ENCODE results near the gene PLD1.
"Not testable (repeated sequence)": the region's sequence is repeated elsewhere in the genome, so short reads cannot be mapped to it uniquely, and the experiment has no call there.

The PLD1 gene
- total RNA-seq = 0.75 reads per million

- peak; percentile 12 for DNase-seq
Measured at GRCh38 chr3:171809861-171810628, at the start of gene PLD1. Gene PLD1, minus strand, starts transcription at chr3:171810483. Its CDS starts 72,432 bp downstream, at chr3:171738051.

GRCh38 chr3:171858770-171859169 is 48.5 kb upstream of the PLD1 start:
- DNase-seq = not testable (repeated sequence)

- DNase-seq = no peak
Measured at GRCh38 chr3:171854649-171855305, 44.5 kb upstream of the PLD1 start.

GRCh38 chr3:171851660-171852058 is 41.4 kb upstream of the PLD1 start:
- DNase-seq = no peak

- DNase-seq = no peak
Measured at GRCh38 chr3:171850960-171851659, 40.8 kb upstream of the PLD1 start.

GRCh38 chr3:171850320-171850959 is 40.2 kb upstream of the PLD1 start:
- DNase-seq = no peak

- no peak for DNase-seq
Measured at GRCh38 chr3:171849617-171850319, 39.5 kb upstream of the PLD1 start.

GRCh38 chr3:171847595-171848259 is 37.4 kb upstream of the PLD1 start:
- DNase-seq = no peak

- DNase-seq = no peak
Measured at GRCh38 chr3:171847133-171847532, 36.9 kb upstream of the PLD1 start.

- no peak for DNase-seq
Measured at GRCh38 chr3:171846597-171846996, 36.3 kb upstream of the PLD1 start.

- no peak for DNase-seq
Measured at GRCh38 chr3:171845481-171846284, 35.4 kb upstream of the PLD1 start.

GRCh38 chr3:171844873-171845272 is 34.6 kb upstream of the PLD1 start:
- no peak for DNase-seq

- DNase-seq = no peak
Measured at GRCh38 chr3:171842864-171843518, 32.7 kb upstream of the PLD1 start, which contains the start of gene TMEM212. Gene TMEM212, plus strand, starts transcription at chr3:171843349. Its CDS starts 35 bp downstream, at chr3:171843384.

GRCh38 chr3:171841620-171842000 is 31.3 kb upstream of the PLD1 start:
- DNase-seq = no peak

GRCh38 chr3:171840811-171841619 is 30.7 kb upstream of the PLD1 start:
- DNase-seq = no peak

- DNase-seq = no peak
Measured at GRCh38 chr3:171840445-171840810, 30.1 kb upstream of the PLD1 start.

GRCh38 chr3:171839270-171839669 is 29.0 kb upstream of the PLD1 start:
- DNase-seq = no peak

- no peak for DNase-seq
Measured at GRCh38 chr3:171838218-171838720, 28.0 kb upstream of the PLD1 start.

GRCh38 chr3:171837698-171838097 is 27.4 kb upstream of the PLD1 start:
- no peak for DNase-seq
